ENCODE data around the gene DUOX1.

Gene DUOX1

DNA sequence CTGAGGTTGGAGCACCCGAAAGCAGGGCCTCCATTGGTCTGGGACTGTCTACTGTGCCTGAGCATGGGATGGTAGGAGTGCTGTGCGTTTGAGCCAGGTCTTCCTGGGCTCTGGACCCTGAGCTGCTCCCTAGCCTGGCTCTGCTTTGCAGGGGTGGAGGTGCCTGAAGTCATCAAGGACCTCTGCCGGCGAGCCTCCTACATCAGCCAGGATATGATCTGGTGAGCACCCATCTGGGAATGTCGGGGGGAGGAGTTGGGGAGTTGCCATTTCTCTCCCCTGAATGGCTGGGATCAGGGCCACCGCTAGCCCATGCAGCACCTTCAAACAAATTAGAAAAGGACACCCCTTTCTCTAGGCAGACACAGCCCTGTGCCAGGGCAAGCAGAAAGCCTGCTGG, 20.7 kb downstream of the DUOX1 start:
- DNase-seq (ENCODE audit: insufficient read length) (no peak), FAIRE-seq (no peak)
- TF ChIP-seq POLR2A (IDR thresholded peaks at IDR 0.05; ENCODE audit: low read depth, low read length) (no peak), POLR2AphosphoS5 (IDR thresholded peaks at IDR 0.05; ENCODE audit: low read depth, low read length) (no peak), TAF1 (IDR thresholded peaks at IDR 0.05; ENCODE audit: borderline replicate concordance, low read depth, low read length) (no peak)

DNA sequence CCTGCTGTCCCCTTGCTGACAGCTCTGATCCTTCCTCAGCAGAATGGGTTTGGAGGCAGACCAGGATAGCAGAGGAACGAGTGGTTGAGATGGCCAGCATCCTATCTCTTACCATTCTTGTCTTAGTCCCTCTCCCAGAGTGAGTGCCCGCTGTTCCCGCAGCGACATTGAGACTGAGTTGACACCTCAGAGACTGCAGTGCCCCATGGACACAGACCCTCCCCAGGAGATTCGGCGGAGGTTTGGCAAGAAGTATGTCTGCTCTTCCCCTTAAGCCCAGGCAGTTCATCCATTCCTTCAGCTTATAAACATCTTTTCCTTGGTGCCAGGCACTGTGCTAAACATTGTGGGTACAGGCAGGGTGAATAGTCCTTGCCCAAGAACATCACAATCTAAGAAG, 21.2 kb downstream of the DUOX1 start:
- no peak for DNase-seq (ENCODE audit: insufficient read length)
- no peak for FAIRE-seq
- no peak for TF ChIP-seq TAF1 (IDR thresholded peaks at IDR 0.05; ENCODE audit: borderline replicate concordance, low read depth, low read length)
- TF ChIP-seq POLR2A (IDR thresholded peaks at IDR 0.05; ENCODE audit: low read depth, low read length): no peak
- TF ChIP-seq POLR2AphosphoS5 (IDR thresholded peaks at IDR 0.05; ENCODE audit: low read depth, low read length): no peak

DNA sequence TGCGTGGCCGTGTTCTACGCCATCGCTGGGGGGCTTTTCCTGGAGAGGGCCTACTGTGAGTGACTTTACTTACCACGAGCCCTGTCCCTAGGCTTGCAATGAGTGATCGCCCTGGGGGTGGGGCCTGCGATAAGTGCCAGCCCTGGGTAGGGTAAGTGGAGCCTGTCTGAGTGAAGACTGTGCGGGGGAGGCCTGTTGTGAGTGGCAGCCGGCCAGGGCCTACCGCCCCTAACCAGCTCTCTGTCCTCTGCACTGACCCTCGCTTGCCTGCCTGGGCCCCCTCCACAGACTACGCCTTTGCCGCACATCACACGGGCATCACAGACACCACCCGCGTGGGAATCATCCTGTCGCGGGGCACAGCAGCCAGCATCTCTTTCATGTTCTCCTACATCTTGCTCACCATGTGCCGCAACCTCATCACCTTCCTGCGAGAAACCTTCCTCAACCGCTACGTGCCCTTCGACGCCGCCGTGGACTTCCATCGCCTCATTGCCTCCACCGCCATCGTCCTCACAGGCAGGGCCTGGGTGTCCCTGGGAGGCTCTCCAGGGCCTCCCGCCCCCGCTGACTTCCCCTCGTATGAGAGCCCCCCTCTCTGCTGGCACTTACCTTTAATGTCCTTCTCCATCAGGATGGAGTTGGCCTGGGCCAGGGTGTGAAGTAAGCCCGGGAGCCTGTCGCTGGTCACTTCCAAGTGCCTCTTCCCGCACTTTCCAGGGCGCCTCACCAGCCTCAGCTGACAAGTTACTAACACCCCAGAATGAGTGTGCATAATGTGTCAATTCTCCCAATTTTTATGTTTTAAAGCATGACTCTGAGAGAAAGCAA, 22.4 kb downstream of the DUOX1 start:
- TF ChIP-seq POLR2A (IDR thresholded peaks at IDR 0.05; ENCODE audit: low read depth, low read length): no peak
- TF ChIP-seq POLR2AphosphoS5 (IDR thresholded peaks at IDR 0.05; ENCODE audit: low read depth, low read length): no peak
- no peak for TF ChIP-seq TAF1 (IDR thresholded peaks at IDR 0.05; ENCODE audit: borderline replicate concordance, low read depth, low read length)
- no peak for FAIRE-seq
- no peak for DNase-seq (ENCODE audit: insufficient read length)

DNA sequence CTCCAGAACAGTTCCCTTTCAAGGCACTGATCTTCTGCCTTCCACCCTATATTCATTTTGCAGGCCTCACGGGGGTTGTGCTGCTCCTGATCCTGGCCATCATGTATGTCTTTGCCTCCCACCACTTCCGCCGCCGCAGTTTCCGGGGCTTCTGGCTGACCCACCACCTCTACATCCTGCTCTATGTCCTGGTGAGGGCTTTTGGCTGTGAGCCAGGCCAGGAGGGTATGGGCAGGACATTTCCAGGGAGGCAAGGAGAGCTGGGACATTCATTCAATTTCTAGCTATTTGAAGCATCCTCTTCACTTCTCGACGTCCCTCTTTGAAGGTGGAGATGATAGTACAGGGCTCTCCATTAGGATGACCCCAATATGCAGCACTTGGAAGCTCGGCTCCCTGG, 25.9 kb downstream of the DUOX1 start:
- TF ChIP-seq POLR2A (IDR thresholded peaks at IDR 0.05; ENCODE audit: low read depth, low read length) (no peak), TAF1 (IDR thresholded peaks at IDR 0.05; ENCODE audit: borderline replicate concordance, low read depth, low read length) (no peak), POLR2AphosphoS5 (IDR thresholded peaks at IDR 0.05; ENCODE audit: low read depth, low read length) (no peak)

DNA sequence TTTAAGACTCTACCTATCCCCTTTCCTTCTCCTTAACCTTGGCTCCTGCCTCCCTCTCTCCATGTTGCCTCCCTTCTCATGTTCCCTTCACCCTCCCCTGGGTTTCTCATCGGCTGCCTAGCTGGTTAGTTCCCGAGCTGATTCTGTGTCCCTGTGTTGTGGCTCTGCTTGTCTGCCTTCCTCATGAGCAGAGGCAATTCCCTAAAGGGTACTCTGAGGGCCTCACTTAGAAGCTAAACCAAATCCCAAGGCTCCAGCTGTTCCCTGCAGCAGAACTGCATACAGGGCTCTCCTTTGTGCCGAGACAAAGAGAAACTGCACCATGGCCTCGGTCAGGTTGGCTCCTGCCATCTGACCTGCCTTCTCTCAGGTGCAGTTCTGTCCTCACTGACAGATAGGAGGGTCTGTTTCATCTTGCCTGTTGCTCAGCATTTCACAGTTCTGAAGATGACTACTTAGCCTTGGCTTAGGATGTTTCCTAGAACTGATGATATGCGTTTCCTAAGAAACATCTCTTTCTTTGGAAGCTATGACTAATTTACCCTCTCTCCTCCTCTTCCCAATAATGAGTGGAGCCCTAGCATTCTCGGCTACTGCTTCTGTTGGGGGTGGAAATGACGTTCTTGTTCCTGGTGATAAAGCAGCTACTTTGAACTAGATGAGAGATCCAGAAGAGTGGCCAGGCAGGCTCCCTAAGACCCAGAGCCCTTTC, 27.1 kb downstream of the DUOX1 start:
- no peak for FAIRE-seq
- TF ChIP-seq POLR2AphosphoS5 (IDR thresholded peaks at IDR 0.05; ENCODE audit: low read depth, low read length) (no peak), POLR2A (IDR thresholded peaks at IDR 0.05; ENCODE audit: low read depth, low read length) (no peak), TAF1 (IDR thresholded peaks at IDR 0.05; ENCODE audit: borderline replicate concordance, low read depth, low read length) (no peak)
- no peak for DNase-seq (ENCODE audit: insufficient read length)

More for the DNA sequence above, 25.9 kb downstream of the DUOX1 start:
- DNase-seq (ENCODE audit: insufficient read length): no peak
- no peak for FAIRE-seq

DNA sequence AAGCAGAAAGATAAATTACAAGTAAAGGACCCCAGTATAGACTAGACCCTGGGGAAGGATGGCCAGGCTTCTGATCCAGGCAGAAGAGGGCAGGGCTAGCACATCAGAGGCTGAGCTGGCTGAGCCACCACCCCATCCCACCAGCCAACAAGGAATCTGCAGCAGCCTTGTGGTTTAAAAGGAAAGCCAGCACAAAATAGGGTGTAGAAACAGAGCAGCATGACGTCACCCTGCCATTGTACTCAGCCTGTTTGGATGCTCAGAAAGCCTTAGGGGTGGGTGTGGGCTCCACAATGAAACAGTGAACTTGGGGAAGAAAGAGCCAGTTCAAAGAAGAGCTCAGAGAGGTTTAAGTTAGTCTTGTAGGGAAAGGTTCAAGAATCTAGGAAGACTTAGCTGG, 28.2 kb downstream of the DUOX1 start:
- no peak for TF ChIP-seq TAF1 (IDR thresholded peaks at IDR 0.05; ENCODE audit: borderline replicate concordance, low read depth, low read length)
- TF ChIP-seq POLR2AphosphoS5 (IDR thresholded peaks at IDR 0.05; ENCODE audit: low read depth, low read length): no peak
- no peak for TF ChIP-seq POLR2A (IDR thresholded peaks at IDR 0.05; ENCODE audit: low read depth, low read length)
- DNase-seq (ENCODE audit: insufficient read length) (no peak), FAIRE-seq (no peak)

DNA sequence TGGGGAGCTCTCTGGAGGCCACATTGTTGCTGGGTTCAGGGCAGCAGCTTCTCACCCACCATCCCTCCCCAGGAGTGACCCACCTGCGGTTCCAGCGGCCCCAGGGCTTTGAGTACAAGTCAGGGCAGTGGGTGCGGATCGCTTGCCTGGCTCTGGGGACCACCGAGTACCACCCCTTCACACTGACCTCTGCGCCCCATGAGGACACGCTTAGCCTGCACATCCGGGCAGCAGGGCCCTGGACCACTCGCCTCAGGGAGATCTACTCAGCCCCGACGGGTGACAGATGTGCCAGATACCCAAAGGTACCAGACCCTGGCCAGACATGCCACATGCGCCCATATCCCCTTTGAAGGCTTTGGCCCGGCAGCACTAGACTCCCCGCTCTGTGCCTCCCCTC, 31.9 kb downstream of the DUOX1 start:
- FAIRE-seq: no peak
- TF ChIP-seq POLR2AphosphoS5 (IDR thresholded peaks at IDR 0.05; ENCODE audit: low read depth, low read length) (no peak), TAF1 (IDR thresholded peaks at IDR 0.05; ENCODE audit: borderline replicate concordance, low read depth, low read length) (no peak)

DNA sequence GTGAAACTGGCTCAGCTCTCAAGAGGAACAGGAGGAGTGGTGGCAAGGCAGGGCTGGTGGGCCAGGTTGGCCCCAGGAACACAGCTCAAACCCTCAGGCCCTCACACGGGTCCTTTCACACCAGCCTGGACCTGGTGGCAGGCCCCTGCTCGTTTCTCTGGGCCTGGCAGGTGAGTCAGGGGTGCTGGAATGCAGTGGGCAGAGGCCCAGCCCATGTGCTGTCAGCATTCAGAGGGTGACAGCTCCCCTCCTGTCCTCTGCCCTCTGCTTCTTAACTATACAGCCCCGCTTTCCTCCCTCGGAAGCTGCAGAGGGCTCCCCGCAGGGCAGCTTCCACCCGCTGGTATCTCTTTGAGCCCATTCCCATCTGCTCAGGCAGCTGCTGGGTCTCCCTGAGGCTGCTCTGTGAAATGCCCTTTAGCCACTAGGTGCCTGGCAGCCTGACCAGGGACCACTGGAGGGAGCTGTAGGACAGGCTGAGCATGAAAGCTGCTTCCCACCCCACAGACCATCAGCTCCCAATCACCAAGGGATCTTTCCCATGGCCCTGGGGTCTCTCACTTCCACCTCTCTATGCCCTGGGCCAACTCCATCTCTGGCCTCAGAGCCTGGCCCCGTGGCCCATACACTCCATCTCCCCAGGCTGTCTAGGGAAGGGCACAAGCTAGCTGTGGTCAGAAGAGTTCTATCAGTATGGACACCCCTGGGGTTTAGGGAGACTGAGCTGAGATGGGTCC, 33.1 kb downstream of the DUOX1 start:
- FAIRE-seq: peak; percentile 91
- peak; percentile 88 for DNase-seq (ENCODE audit: insufficient read length)
- TF ChIP-seq POLR2AphosphoS5 (IDR thresholded peaks at IDR 0.05; ENCODE audit: low read depth, low read length): no peak
- no peak for TF ChIP-seq TAF1 (IDR thresholded peaks at IDR 0.05; ENCODE audit: borderline replicate concordance, low read depth, low read length)
- no peak for TF ChIP-seq POLR2A (IDR thresholded peaks at IDR 0.05; ENCODE audit: low read depth, low read length)

More for the DNA sequence above, 31.9 kb downstream of the DUOX1 start:
- no peak for DNase-seq (ENCODE audit: insufficient read length)

DNA sequence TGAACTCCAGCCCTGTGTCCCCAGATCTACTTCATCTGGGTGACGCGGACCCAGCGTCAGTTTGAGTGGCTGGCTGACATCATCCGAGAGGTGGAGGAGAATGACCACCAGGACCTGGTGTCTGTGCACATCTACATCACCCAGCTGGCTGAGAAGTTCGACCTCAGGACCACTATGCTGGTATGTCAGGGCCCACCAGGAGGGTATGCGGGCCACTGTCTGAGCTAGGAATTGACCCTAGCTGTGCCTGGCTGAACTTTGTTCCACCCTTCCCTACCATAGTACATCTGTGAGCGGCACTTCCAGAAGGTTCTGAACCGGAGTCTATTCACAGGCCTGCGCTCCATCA, 33.7 kb downstream of the DUOX1 start:
- FAIRE-seq (no peak), DNase-seq (ENCODE audit: insufficient read length) (no peak)
- TF ChIP-seq TAF1 (IDR thresholded peaks at IDR 0.05; ENCODE audit: borderline replicate concordance, low read depth, low read length): no peak
- no peak for TF ChIP-seq POLR2A (IDR thresholded peaks at IDR 0.05; ENCODE audit: low read depth, low read length)
- TF ChIP-seq POLR2AphosphoS5 (IDR thresholded peaks at IDR 0.05; ENCODE audit: low read depth, low read length): no peak

DNA sequence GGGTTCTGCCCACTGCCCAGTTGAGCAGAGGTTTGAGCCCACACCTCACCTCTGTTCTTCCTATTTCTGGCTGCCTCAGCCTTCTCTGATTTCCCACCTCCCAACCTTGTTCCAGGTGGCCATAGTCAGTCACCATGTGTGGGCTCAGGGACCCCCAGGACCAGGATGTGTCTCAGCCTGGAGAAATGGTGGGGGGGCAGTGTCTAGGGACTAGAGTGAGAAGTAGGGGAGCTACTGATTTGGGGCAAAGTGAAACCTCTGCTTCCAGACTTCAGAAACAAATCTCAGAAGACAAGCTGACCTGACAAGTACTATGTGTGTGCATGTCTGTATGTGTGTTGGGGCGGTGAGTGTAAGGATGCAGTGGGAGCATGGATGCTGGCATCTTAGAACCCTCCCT, 35.1 kb downstream of the DUOX1 start:
- TF ChIP-seq POLR2A (IDR thresholded peaks at IDR 0.05; ENCODE audit: low read depth, low read length) (no peak), TAF1 (IDR thresholded peaks at IDR 0.05; ENCODE audit: borderline replicate concordance, low read depth, low read length) (no peak), POLR2AphosphoS5 (IDR thresholded peaks at IDR 0.05; ENCODE audit: low read depth, low read length) (no peak)
- FAIRE-seq (peak; percentile 60), DNase-seq (ENCODE audit: insufficient read length) (no peak)

DNA sequence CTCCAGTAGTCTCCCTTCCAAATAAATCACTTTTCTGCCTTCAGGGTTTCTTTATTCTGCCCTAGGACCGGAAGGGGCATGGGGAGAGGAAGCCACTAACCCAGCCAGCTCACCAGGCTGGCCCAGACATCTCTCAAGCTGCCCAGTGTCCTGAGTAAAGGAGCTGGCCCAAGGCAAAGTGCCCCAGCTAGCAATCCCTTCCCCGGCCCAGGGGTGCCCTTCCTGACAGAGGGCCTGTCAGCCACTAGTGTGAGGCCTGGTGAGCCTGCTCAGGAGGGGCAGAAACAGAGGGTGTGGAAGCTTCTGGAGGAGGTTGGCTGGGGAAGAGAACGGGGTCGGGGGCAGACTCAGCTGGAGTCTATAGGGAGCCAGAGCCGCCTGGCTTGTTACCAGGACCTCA, 35.7 kb downstream of the DUOX1 start:
- FAIRE-seq: no peak
- no peak for TF ChIP-seq TAF1 (IDR thresholded peaks at IDR 0.05; ENCODE audit: borderline replicate concordance, low read depth, low read length)
- TF ChIP-seq POLR2A (IDR thresholded peaks at IDR 0.05; ENCODE audit: low read depth, low read length): no peak
- TF ChIP-seq POLR2AphosphoS5 (IDR thresholded peaks at IDR 0.05; ENCODE audit: low read depth, low read length): no peak

More for the DNA sequence above, 35.7 kb downstream of the DUOX1 start:
- DNase-seq (ENCODE audit: insufficient read length): no peak

Data from GM12892 (cell line).